GM12875 (cell line): Measurements from ENCODE around the gene SLC8A1.

Experiments
- H3K4me3 ChIP-seq: one replicate; pipeline ENCODE4 v1.5.1; 2011; ENCODE audit warnings: low read depth, low read length, control low read depth
- CTCF ChIP-seq: IDR thresholded peaks from 2 replicates; pipeline ENCODE4 v1.5.1; 2011; ENCODE audit warnings: low read depth, mild to moderate bottlenecking, control low read depth, inconsistent platforms, low read length, moderate library complexity, borderline replicate concordance; ENCODE audit not compliant: insufficient read depth

The SLC8A1 gene

DNA sequence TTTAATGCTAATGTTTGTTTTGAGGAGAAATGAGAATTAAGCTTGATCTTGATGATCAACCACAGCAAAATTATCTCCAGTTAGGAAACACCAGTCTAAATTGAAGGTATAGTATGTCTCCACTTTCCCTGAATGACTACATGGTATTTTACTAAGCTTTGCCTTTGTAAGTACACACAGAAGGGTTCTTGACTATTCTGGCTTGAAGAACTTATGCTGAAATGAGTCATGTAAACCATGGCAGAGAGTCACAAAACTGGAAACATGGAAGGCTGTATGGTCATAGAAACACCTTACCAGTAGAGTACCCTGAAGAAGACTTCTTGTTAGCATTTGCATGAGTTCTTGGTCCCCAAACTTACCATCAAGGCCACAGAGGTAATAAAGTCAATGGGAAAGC is 250.5 kb downstream of the SLC8A1 start:
- TF ChIP-seq CTCF = no peak
- H3K4me3 ChIP-seq = no peak overlapping the region

DNA sequence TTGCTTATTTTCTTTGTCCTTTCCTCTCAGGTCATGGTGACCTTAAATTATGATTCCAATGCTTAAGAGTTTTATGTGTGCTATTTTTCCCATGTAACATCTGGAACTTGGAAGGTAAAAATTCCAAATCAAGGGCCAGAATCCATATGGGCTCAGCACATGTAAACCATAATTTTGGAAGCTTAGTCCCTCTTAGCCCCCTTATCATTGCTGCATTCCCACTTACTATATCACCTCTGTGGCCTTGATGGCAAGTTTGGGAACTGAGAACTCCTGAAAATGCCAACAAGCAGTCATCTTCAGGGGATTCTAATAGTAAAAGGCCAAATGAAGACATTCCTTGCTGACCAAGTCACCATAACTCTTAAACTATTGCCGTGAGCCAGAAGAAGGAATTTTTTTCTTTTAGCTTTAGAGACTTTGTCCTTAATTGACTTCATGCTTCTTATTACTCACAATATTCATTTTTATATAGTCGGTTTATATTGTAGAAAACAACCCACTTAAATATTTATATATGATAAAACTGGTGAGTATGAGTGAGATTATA is 251.4 kb downstream of the SLC8A1 start:
- no peak overlapping the region for H3K4me3 ChIP-seq
- no peak for TF ChIP-seq CTCF

DNA sequence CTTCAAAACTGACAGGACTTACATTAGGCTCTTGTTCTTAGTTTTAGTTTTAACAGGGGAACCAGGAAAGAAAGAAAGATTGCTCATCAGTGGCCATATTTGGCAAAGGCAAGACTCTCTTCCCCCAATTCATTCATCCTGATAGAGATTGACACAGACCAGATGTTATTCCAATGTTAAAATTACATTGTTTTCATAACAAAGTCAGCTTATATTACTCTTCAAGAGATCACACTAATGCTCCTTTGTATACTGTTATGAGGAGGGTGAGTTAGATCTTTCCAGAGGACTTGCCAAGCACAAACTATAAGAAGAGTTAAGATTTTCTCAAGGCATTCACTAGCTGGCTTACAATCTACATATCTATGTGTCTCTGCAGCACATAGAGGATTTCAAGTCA is 252.1 kb downstream of the SLC8A1 start:
- TF ChIP-seq CTCF = no peak
- no peak overlapping the region for H3K4me3 ChIP-seq

GRCh38 chr2:40197121-40197520 is 254.8 kb downstream of the SLC8A1 start:
- TF ChIP-seq CTCF = no peak
- no peak overlapping the region for H3K4me3 ChIP-seq

DNA sequence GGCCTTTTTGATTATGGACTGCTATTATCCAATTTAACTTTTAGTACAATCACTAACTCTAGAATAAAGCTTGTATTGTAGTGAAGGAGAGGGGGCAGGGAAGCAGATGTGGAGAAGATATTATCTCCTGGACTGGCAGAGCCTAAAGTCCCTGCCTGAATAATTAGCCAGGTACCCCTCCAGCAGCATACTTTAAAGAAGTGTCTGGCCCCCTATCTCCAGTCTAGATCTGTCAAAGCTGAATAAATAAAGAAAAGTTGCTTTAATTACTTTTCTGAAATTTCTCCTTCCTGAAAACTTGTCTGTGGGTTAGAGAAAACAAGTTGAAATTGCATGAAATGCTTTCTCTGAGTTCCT is 258.2 kb downstream of the SLC8A1 start:
- TF ChIP-seq CTCF = no peak
- no peak overlapping the region for H3K4me3 ChIP-seq

- no peak for TF ChIP-seq CTCF
- no peak overlapping the region for H3K4me3 ChIP-seq
Observed at GRCh38 chr2:40192864-40193669, 258.8 kb downstream of the SLC8A1 start.

DNA sequence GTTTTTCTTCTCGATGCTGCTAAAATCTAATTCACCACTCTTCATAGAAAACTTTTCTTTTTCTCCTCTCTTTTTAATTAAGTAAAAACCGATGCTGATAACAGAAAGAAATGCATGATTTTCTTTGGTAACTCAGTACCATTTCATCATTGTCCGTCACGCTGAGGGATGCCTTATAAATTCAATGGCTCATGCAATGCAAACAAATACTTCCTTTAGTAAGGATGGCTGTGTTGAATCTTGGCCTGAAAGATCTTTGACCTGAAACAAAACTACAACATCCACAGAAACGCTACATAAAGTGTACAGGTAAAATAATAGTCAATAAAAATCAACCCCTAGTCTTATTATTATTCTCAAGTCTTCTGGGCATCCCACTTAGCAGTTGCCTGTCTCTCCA is 261.4 kb downstream of the SLC8A1 start:
- TF ChIP-seq CTCF = no peak
- H3K4me3 ChIP-seq = no peak overlapping the region
